Gastroesophageal sphincter (tissue), 4 donors: ENCODE measurements around the gene ZSCAN5A. TPM values are rescaled to one million over a fixed set of nuclear protein-coding genes. Genes with fewer than 3 reads are reported as not detected.
"Not testable (repeated sequence)": the region's sequence is repeated elsewhere in the genome, so short reads cannot be mapped to it uniquely, and the experiment has no call there.

Experiments used
- ATAC-seq: fragments of 150-250 bp; one replicate; pipeline ENCODE4 v1.9.1; 2016; ENCODE audit warnings: mild to moderate bottlenecking, moderate library complexity
- H3K27ac ChIP-seq, 4 donors: fragments of 200-600 bp; sonication (generic) in 3 of 4; 1 replicate in 3 of 4; 2 replicates in 1 of 4; pipeline ENCODE4 v1.5.1; 2016 to 2019
- H3K27me3 ChIP-seq: fragments of 200-600 bp; sonication (generic); one replicate; pipeline ENCODE4 v1.5.1; 2019
- H3K36me3 ChIP-seq, 2 donors: fragments of 200-600 bp; sonication (generic); one replicate each; pipeline ENCODE4 v1.5.1; 2019; ENCODE audit warnings: control low read depth in 1 of 2
- H3K4me1 ChIP-seq, 3 donors: fragments of 200-600 bp; sonication (generic); 1 replicate in 2 of 3; 2 replicates in 1 of 3; pipeline ENCODE4 v1.5.1; 2016 to 2019; ENCODE audit warnings: control low read depth in 2 of 3
- H3K4me3 ChIP-seq, 2 donors: fragments of 200-600 bp; sonication (generic); one replicate each; pipeline ENCODE4 v1.5.1; 2019; ENCODE audit warnings: mild to moderate bottlenecking in 1 of 2, moderate library complexity in 1 of 2
- H3K9me3 ChIP-seq, 3 donors: fragments of 200-600 bp; sonication (generic); one replicate each; pipeline ENCODE4 v1.5.1; 2017 to 2019; ENCODE audit warnings: control low read depth in 2 of 3
- EP300 ChIP-seq: sonication (generic); formaldehyde crosslinking; IDR thresholded peaks from one replicate; pipeline ENCODE4 v1.6.1; 2017; ENCODE audit warnings: antibody characterized with exemption, mild to moderate bottlenecking
- POLR2A ChIP-seq, 2 donors: fragments of 450-650 bp; IDR thresholded peaks; one replicate each; pipeline ENCODE4 v1.6.1; 2017; ENCODE audit warnings: antibody characterized with exemption in 2 of 2, mild to moderate bottlenecking in 2 of 2, moderate library complexity in 1 of 2
- POLR2AphosphoS5 ChIP-seq: sonication (generic); formaldehyde crosslinking; IDR thresholded peaks from one replicate; pipeline ENCODE4 v1.6.1; 2017; ENCODE audit warnings: antibody characterized with exemption
- WGBS, 2 donors: methylation state at CpG; one replicate each; pipeline ENCODE4 v1.1.5; 2018; ENCODE audit warnings: low coverage in 1 of 2; 5-methylcytosine and 5-hydroxymethylcytosine counted together
- total RNA-seq, 4 donors: library from RNA; depleted of rRNA; stranded (reverse); fragments of >200 nt; gene quantifications; one replicate each; pipeline ENCODE4 v1.1.0, GENCODE V29; 2016
- TF ChIP-seq, protein P1 (sequence below), 4 experiments: fragments of 200-600 bp in 2 of 4; fragments of 450-650 bp in 2 of 4; sonication (generic) in 1 of 4; IDR thresholded peaks; one replicate each; pipeline ENCODE4 v1.5.1; 2017 to 2019; ENCODE audit warnings: antibody characterized with exemption in 4 of 4, mild to moderate bottlenecking in 2 of 4, moderate library complexity in 2 of 4

Gene ZSCAN5A
- total RNA-seq, 4 donors from 2014 or later, result 3.0 to 6.3 (median 4.0) TPM

DNA sequence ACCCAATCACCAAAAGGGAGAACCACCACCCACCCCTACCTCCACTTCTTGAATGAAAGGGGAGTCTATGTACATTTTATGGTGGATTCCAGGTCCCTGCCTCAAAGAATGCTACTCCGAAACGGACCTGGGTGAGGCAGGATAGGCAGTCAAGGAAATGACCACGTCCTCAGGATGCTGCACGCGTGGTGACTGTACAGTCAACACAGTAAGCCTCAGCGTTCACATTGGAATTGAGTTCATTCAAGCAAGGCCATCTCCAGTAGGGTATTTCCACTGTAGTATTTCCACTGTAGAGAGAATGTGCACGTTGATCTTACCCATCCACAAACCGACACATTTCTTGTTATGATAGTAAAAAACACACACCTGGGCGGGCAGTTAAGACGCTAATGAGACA lies 95.7 kb downstream of the ZSCAN5A start:
- Histone ChIP-seq H3K4me3 (no peak overlapping the region), H3K36me3 (peaks cover 0 to 19% of the 10 kb centered on the region in 2 donors), H3K27ac (no peak overlapping the region), H3K4me1 (peaks cover 0 to 10% (median 6%) of the 10 kb centered on the region in 3 donors), H3K27me3 (peaks cover 34% of the 10 kb centered on the region), H3K9me3 (no peaks in the 10 kb centered on the region)
- WGBS, 2 donors, result 79 to 93% methylated on average over 6 to 10 of the region's 10 CpGs
- TF ChIP-seq, protein P1, sequence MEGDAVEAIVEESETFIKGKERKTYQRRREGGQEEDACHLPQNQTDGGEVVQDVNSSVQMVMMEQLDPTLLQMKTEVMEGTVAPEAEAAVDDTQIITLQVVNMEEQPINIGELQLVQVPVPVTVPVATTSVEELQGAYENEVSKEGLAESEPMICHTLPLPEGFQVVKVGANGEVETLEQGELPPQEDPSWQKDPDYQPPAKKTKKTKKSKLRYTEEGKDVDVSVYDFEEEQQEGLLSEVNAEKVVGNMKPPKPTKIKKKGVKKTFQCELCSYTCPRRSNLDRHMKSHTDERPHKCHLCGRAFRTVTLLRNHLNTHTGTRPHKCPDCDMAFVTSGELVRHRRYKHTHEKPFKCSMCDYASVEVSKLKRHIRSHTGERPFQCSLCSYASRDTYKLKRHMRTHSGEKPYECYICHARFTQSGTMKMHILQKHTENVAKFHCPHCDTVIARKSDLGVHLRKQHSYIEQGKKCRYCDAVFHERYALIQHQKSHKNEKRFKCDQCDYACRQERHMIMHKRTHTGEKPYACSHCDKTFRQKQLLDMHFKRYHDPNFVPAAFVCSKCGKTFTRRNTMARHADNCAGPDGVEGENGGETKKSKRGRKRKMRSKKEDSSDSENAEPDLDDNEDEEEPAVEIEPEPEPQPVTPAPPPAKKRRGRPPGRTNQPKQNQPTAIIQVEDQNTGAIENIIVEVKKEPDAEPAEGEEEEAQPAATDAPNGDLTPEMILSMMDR (IDR thresholded peaks at IDR 0.05), result no peak
- TF ChIP-seq EP300, result no peak
- TF ChIP-seq POLR2A (IDR thresholded peaks at IDR 0.05), result no peak
- TF ChIP-seq POLR2AphosphoS5, result no peak
- ATAC-seq, result no peak

DNA sequence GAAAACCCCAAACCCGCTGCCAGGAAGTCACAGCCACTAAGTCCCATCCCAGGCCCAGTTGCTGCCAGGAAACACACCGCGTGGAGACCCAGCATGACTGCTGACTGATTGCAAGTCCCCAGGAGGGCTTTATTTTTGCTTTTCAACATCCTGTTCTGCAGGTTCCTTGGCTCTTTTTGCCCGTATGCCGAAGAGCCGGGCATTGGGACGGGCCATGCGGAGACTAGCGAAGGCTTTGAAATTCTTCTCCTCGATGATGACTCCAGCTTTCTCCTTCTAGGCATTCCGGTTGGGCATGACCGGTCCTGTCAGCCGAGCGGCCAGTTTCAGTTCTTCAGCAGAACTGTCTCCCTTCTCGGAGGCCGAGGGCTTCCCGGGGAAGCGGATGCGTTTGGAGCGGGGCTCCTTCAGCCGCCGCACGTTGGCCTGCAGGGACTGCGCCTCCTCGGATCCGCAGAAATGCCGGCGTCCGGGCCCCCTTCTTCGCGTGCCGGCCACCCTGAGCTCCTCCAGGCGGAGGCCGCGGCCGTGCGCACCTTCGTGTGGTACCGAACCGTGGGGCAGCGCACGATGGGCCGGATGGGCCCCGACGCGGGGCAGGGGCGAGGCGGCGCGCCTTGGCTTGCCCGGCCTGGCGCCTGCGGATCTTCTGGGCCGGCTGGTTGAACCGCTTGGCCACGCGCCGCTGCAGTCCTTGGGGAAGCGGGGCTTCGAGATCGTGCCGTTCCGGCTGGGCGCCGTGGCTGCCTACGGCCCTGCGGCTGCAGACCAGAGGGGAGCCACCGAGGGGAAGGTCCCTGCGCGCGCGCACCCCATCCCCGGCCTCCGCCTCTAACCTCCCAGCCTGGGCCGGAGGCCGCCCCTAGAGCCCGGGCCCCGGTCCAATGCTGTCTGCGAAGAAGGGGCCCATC lies 97.3 kb downstream of the ZSCAN5A start:
- no peak for TF ChIP-seq POLR2A (IDR thresholded peaks at IDR 0.05)
- no peak for TF ChIP-seq POLR2AphosphoS5
- TF ChIP-seq, protein P1 (IDR thresholded peaks at IDR 0.05), result no peak
- no peak for TF ChIP-seq EP300
- H3K9me3 ChIP-seq, result no peaks in the 10 kb centered on the region
- H3K36me3 ChIP-seq, result peaks cover 0 to 10% of the 10 kb centered on the region in 2 donors
- H3K27me3 ChIP-seq, result peaks cover 41% of the 10 kb centered on the region
- ATAC-seq, result no peak
- WGBS, 2 donors, result 14% methylated on average over 17 of the region's 79 CpGs; no CpG with 5 or more reads in 1 of the 2 donors
- peak overlapping the region; percentile 11 to 46 for H3K4me3 ChIP-seq
- H3K4me1 ChIP-seq, result peaks cover 0 to 10% (median 6%) of the 10 kb centered on the region in 3 donors
- no peak overlapping the region for H3K27ac ChIP-seq

DNA sequence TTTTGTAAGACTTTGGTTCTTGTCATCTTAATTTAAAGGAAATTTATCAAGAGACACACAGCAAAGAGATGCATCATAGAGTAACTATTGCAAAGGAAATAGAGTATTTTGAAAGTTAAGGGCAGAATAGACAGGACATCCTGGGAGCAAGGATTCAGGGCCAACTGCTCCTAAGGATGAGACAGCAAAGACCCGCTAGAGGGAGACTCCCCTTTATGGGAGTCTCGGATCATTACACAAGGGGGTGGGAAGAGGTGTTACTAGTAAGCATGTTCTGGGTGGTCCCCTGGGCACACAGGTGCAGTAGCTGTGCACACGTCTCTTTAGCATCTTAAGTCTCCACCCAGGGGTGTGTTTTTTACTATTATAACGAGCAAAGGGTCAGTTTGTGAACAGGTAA lies 102.9 kb downstream of the ZSCAN5A start:
- Histone ChIP-seq H3K36me3 (no peaks in the 10 kb centered on the region), H3K4me3 (no peak overlapping the region), H3K4me1 (no peaks in the 10 kb centered on the region), H3K9me3 (no peaks in the 10 kb centered on the region), H3K27ac (no peak overlapping the region), H3K27me3 (peaks cover 40% of the 10 kb centered on the region)
- ATAC-seq, result no peak
- 68 to 76% methylated on average over 2 to 4 of the region's 4 CpGs for WGBS, 2 donors
- TF ChIP-seq POLR2A (IDR thresholded peaks at IDR 0.05), result no peak
- TF ChIP-seq POLR2AphosphoS5, result no peak
- TF ChIP-seq EP300, result no peak
- TF ChIP-seq, protein P1 (IDR thresholded peaks at IDR 0.05), result no peak

DNA sequence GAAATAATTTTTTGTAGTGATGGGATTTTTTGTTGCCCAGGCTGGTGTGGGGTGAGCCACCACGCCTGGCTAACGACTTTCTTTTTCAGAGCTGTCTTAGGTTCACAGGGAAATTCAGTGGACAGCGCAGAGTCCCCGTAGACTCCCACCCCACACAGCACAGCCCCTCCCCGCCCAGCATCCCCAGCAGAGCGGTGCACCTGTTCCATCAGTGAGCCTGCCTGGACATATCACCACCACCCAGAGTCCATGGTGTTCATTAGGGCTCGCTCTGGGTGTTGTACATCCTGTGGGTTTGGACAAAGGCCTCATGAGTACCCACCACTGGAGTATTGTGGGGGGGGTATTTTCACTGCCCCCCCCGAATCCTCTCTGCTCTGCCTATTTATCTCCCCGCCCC lies 104.6 kb downstream of the ZSCAN5A start:
- H3K9me3 ChIP-seq, H3K36me3 ChIP-seq, H3K4me1 ChIP-seq, H3K4me3 ChIP-seq, ATAC-seq, H3K27ac ChIP-seq: not testable (repeated sequence)
- WGBS, 2 donors, result 62 to 95% methylated on average over 3 of the region's 9 CpGs
- peaks cover 24% of the 10 kb centered on the region for H3K27me3 ChIP-seq

DNA sequence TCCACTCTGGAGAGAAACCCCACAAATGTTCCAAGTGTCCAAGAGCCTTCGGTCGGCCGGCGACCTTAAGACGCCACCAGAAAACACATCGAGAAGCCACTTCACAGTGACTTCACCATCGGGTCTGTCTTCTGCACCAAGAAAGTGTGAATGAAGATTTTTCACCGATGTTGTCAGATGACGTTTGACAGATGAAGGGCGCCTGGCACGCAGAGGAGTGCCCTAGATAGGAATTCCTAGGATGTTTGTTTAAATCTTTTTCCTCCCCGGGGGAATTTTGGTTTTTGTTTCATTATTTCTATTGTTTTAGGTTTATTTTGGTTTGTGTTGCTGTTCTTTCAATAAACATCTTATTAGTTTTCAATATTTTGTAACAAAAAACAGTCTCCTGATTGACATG lies 105.5 kb downstream of the ZSCAN5A start:
- no peak for ATAC-seq
- no peaks in the 10 kb centered on the region for H3K4me1 ChIP-seq
- no peak overlapping the region for H3K27ac ChIP-seq
- WGBS, 2 donors, result 79 to 80% methylated on average over 10 to 12 of the region's 12 CpGs
- TF ChIP-seq, protein P1 (IDR thresholded peaks at IDR 0.05), result no peak
- TF ChIP-seq POLR2A (IDR thresholded peaks at IDR 0.05) (no peak), EP300 (no peak), POLR2AphosphoS5 (no peak)
- peaks cover 19% of the 10 kb centered on the region for H3K27me3 ChIP-seq
- H3K36me3 ChIP-seq, result no peaks in the 10 kb centered on the region
- H3K9me3 ChIP-seq, result no peaks in the 10 kb centered on the region
- H3K4me3 ChIP-seq, result no peak overlapping the region

DNA sequence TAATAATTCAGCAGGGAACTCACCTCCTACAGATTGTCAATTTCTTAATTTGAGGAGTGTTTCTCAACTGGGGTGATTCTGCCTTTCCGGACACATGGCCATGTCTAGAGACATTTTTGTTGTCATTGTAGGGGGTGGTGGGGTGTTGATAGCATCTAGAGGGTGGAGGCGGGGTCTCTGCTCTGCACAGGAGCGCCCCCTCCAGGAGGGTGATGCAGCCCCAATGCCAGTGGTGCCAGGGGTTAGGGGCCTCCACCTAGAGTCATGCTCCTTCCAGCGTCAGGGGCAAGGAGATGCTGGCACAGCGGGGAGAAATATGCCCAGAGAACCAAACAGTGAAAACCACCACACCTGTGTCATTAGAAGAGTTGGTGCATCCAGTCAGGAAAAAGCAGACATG lies 107.1 kb downstream of the ZSCAN5A start:
- WGBS, 2 donors, result no CpG with 5 or more reads among the region's 5 CpGs
- ATAC-seq, H3K27ac ChIP-seq, H3K36me3 ChIP-seq, H3K9me3 ChIP-seq, H3K4me3 ChIP-seq, H3K4me1 ChIP-seq: not testable (repeated sequence)
- H3K27me3 ChIP-seq, result peaks cover 16% of the 10 kb centered on the region
